Suprapubic skin (tissue), 4 donors: ENCODE measurements around the gene ANXA2R. TPM values are rescaled to one million over a fixed set of nuclear protein-coding genes. Genes with fewer than 3 reads are reported as not detected.

Experiments
- DNase-seq, 2 donors: peaks; one replicate each; pipeline ENCODE4 v3.0.0-alpha.2; 2019; ENCODE audit warnings: low spot score in 2 of 2
- H3K27ac ChIP-seq: fragments of 200-600 bp; sonication (generic); one replicate; pipeline ENCODE4 v1.5.1; 2019
- H3K27me3 ChIP-seq: fragments of 200-600 bp; sonication (generic); one replicate; pipeline ENCODE4 v1.5.1; 2019
- H3K36me3 ChIP-seq: fragments of 200-600 bp; sonication (generic); one replicate; pipeline ENCODE4 v1.5.1; 2019
- H3K4me1 ChIP-seq: fragments of 200-600 bp; sonication (generic); one replicate; pipeline ENCODE4 v1.5.1; 2019
- H3K4me3 ChIP-seq: fragments of 200-600 bp; sonication (generic); one replicate; pipeline ENCODE4 v1.5.1; 2019; ENCODE audit warnings: mild to moderate bottlenecking
- H3K9me3 ChIP-seq: fragments of 200-600 bp; sonication (generic); one replicate; pipeline ENCODE4 v1.5.1; 2019
- CTCF ChIP-seq, 2 donors: fragments of 200-600 bp in 1 of 2; fragments of 450-650 bp in 1 of 2; sonication (generic) in 1 of 2; IDR thresholded peaks; one replicate each; pipeline ENCODE4 v1.5.1; 2016 to 2019; ENCODE audit warnings: antibody characterized with exemption in 2 of 2, mild to moderate bottlenecking in 1 of 2, moderate library complexity in 1 of 2
- POLR2A ChIP-seq, 2 donors: fragments of 450-650 bp; IDR thresholded peaks; one replicate each; pipeline ENCODE4 v1.6.1; 2017; ENCODE audit warnings: antibody characterized with exemption in 2 of 2, mild to moderate bottlenecking in 2 of 2, moderate library complexity in 2 of 2
- POLR2AphosphoS5 ChIP-seq, 3 donors: sonication (generic); formaldehyde crosslinking; IDR thresholded peaks; one replicate each; pipeline ENCODE4 v1.6.1; 2017; ENCODE audit warnings: antibody characterized with exemption in 3 of 3
- WGBS: methylation state at CpG from one replicate; pipeline ENCODE4 v1.1.5; 2018; 5-methylcytosine and 5-hydroxymethylcytosine counted together
- total RNA-seq, 4 donors: library from RNA; depleted of rRNA; stranded (reverse); fragments of >200 nt; gene quantifications; one replicate each; pipeline ENCODE4 v1.1.0, GENCODE V29; 2016

ANXA2R gene
- total RNA-seq, 4 donors from 2014 or later: 0.39 to 3.1 (median 0.89) TPM; not detected in 1

- DNase-seq: no peak
- Histone ChIP-seq H3K4me3 (peak overlapping the region; percentile 58), H3K36me3 (no peaks in the 10 kb centered on the region), H3K27ac (peak overlapping the region; percentile 92), H3K27me3 (peaks cover 60% of the 10 kb centered on the region), H3K9me3 (no peaks in the 10 kb centered on the region), H3K4me1 (no peaks in the 10 kb centered on the region)
- 95% methylated on average over 4 of the region's 4 CpGs for WGBS
- TF ChIP-seq CTCF (IDR thresholded peaks at IDR 0.05) (no peak), POLR2A (IDR thresholded peaks at IDR 0.05) (no peak), POLR2AphosphoS5 (IDR thresholded peaks at IDR 0.05) (no peak)
These were observed 49.2 kb downstream of the ANXA2R start for GRCh38 chr5:42990892-42991291.

Other genes with a start within 250 kb of the ANXA2R start
- 100 to 1,000 TPM; 206 to 286 (median 238) TPM for gene SELENOP, start 228.4 kb downstream of the ANXA2R start, total RNA-seq
- gene ZNF131, start 80.6 kb upstream of the ANXA2R start, total RNA-seq: 10 to 100 TPM; 35.4 to 74.2 (median 55.9) TPM
- 1 to 10 TPM in 2 of 4 donors, under 1 TPM in 2; 0.45 to 3.0 (median 1.2) TPM for gene NIM1K, start 151.9 kb upstream of the ANXA2R start, total RNA-seq